SK-N-SH treated with all-trans-retinoic acid at 6 μM for 48 hours (cell line): Measurements from ENCODE around the gene VPS9D1.

ENCODE experiments used
- ARNTL ChIP-seq: fragments of 450-650 bp; formaldehyde crosslinking; IDR thresholded peaks from 2 replicates; pipeline ENCODE4 v1.5.0; 2020; ENCODE audit warnings: low read depth, mild to moderate bottlenecking, moderate library complexity, borderline replicate concordance
- CSDC2 ChIP-seq: fragments of 250-450 bp; sonication (Bioruptor Pico); IDR thresholded peaks from 2 replicates; pipeline ENCODE4 v1.5.0; 2020; ENCODE audit warnings: mild to moderate bottlenecking, moderate library complexity
- GLIS3 ChIP-seq: fragments of 250-450 bp; sonication (Bioruptor Pico); IDR thresholded peaks from 2 replicates; pipeline ENCODE4 v1.5.0; 2020; ENCODE audit warnings: mild to moderate bottlenecking, moderate library complexity
- OSR1 ChIP-seq: fragments of 250-450 bp; sonication (Bioruptor Pico); IDR thresholded peaks from 2 replicates; pipeline ENCODE4 v1.8.0; 2022; ENCODE audit warnings: moderate library complexity, mild to moderate bottlenecking, inconsistent platforms
- RARB ChIP-seq: fragments of 250-450 bp; sonication (Bioruptor Pico); IDR thresholded peaks from 2 replicates; pipeline ENCODE4 v1.8.0; 2021; ENCODE audit warnings: mild to moderate bottlenecking, moderate library complexity
- SNAI2 ChIP-seq: fragments of 250-450 bp; sonication (Bioruptor Pico); IDR thresholded peaks from 2 replicates; pipeline ENCODE4 v1.5.0; 2020; ENCODE audit warnings: mild to moderate bottlenecking, moderate library complexity
- TF ChIP-seq, protein P1 (sequence below): fragments of 250-450 bp; sonication (Bioruptor Pico); IDR thresholded peaks from 2 replicates; pipeline ENCODE4 v1.8.0; 2020; ENCODE audit warnings: mild to moderate bottlenecking, moderate library complexity, borderline replicate concordance

DNA sequence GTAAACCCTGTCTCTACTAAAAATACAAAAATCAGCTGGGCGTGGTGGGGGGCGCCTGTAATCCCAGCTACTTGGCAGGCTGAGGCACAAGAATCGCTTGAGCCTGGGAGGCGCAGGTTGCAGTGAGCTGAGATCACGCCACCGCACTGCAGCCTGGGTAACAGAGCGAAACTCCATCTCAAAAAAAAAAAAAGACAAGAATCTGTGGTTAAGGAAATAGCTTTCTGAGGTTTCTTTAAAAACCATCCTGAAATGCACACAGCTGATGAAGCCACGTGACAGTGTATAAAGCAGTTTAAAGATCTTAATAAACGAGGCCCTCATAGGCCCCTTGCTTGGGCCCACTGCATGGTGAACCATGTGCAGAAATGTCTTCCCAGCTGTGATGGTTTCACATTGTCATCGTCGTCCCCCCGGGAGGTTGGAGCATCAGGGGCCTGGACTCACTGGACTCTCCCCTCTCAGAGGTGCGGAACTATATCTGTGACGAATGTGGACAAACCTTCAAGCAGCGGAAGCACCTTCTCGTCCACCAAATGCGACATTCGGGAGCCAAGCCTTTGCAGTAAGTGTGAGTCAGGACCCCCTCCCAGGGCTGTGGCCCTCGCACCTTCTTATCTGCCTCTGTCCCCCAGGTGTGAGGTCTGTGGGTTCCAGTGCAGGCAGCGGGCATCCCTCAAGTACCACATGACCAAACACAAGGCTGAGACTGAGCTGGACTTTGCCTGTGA, 16.8 kb upstream of the VPS9D1 start:
- TF ChIP-seq OSR1 (CRISPR knock-in tag) (no peak), CSDC2 (CRISPR knock-in tag) (no peak), GLIS3 (no peak), ARNTL (CRISPR knock-in tag) (no peak), RARB (no peak), SNAI2 (no peak)
- TF ChIP-seq, protein P1, sequence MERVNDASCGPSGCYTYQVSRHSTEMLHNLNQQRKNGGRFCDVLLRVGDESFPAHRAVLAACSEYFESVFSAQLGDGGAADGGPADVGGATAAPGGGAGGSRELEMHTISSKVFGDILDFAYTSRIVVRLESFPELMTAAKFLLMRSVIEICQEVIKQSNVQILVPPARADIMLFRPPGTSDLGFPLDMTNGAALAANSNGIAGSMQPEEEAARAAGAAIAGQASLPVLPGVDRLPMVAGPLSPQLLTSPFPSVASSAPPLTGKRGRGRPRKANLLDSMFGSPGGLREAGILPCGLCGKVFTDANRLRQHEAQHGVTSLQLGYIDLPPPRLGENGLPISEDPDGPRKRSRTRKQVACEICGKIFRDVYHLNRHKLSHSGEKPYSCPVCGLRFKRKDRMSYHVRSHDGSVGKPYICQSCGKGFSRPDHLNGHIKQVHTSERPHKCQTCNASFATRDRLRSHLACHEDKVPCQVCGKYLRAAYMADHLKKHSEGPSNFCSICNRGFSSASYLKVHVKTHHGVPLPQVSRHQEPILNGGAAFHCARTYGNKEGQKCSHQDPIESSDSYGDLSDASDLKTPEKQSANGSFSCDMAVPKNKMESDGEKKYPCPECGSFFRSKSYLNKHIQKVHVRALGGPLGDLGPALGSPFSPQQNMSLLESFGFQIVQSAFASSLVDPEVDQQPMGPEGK = no peak
